ENCODE measurements around the gene TRIP12.
"Not testable (repeated sequence)": the region's sequence is repeated elsewhere in the genome, so short reads cannot be mapped to it uniquely, and the experiment has no call there.

The TRIP12 gene

GRCh38 chr2:229921892-229922448 lies at the start of gene TRIP12:
TRIP12 (minus strand) TSS chr2:229922009; CDS start chr2:229880079, 41,930 bp downstream.
- no peaks in the 10 kb centered on the region for H3K9me3 ChIP-seq (ENCODE audit: insufficient read depth, low read length)
- H2AFZ ChIP-seq (ENCODE audit: low read depth, low read length): peak within 1 kb of the TSS; percentile 94
- peaks cover 20% of the 10 kb centered on the region for H4K20me1 ChIP-seq (ENCODE audit: insufficient read depth, low read length)
- TF ChIP-seq CTCF (IDR thresholded peaks at IDR 0.05; ENCODE audit: low read depth, low read length) (no peak), EZH2phosphoT487 (IDR thresholded peaks at IDR 0.05; ENCODE audit: low read depth) (no peak)
- H3K79me2 ChIP-seq (ENCODE audit: low read length): peaks cover 43% of the 10 kb centered on the region
- H3K4me2 ChIP-seq (ENCODE audit: low read length): peak within 1 kb of the TSS; percentile 94
- H3K36me3 ChIP-seq (replicated peaks; ENCODE audit: low read depth, low read length): peaks cover 8% of the 10 kb centered on the region
- H3K27ac ChIP-seq (ENCODE audit: low read length): peak within 1 kb of the TSS; percentile 88
- peaks cover 9% of the 10 kb centered on the region; the same call in 1 of the 2 replicates for H3K4me1 ChIP-seq (ENCODE audit: low read length)
- peak within 1 kb of the TSS; percentile 98 for H3K9ac ChIP-seq (ENCODE audit: low read length)
- H3K27me3 ChIP-seq (ENCODE audit: low read depth, low read length): no peaks in the 10 kb centered on the region
- H3K4me3 ChIP-seq (ENCODE audit: low read length): peak within 1 kb of the TSS; percentile 98

GRCh38 chr2:229971298-229971790 lies 49.5 kb upstream of the TRIP12 start:
- no peaks in the 10 kb centered on the region for H4K20me1 ChIP-seq (ENCODE audit: insufficient read depth, low read length)
- no peaks in the 10 kb centered on the region for H3K27me3 ChIP-seq (ENCODE audit: low read depth, low read length)
- H3K4me3 ChIP-seq (ENCODE audit: low read length): no peak overlapping the region
- no peaks in the 10 kb centered on the region for H3K4me1 ChIP-seq (ENCODE audit: low read length)
- no peaks in the 10 kb centered on the region for H3K36me3 ChIP-seq (replicated peaks; ENCODE audit: low read depth, low read length)
- H2AFZ ChIP-seq (ENCODE audit: low read depth, low read length): no peak overlapping the region
- H3K27ac ChIP-seq (ENCODE audit: low read length): no peak overlapping the region
- no peak overlapping the region for H3K9ac ChIP-seq (ENCODE audit: low read length)
- no peaks in the 10 kb centered on the region for H3K9me3 ChIP-seq (ENCODE audit: insufficient read depth, low read length)
- H3K4me2 ChIP-seq (ENCODE audit: low read length): no peak overlapping the region
- TF ChIP-seq CTCF (IDR thresholded peaks at IDR 0.05; ENCODE audit: low read depth, low read length): no peak
- TF ChIP-seq EZH2phosphoT487 (IDR thresholded peaks at IDR 0.05; ENCODE audit: low read depth): no peak
- no peaks in the 10 kb centered on the region for H3K79me2 ChIP-seq (ENCODE audit: low read length)

- Histone ChIP-seq H3K27ac (ENCODE audit: low read length) (no peak overlapping the region), H3K4me3 (ENCODE audit: low read length) (no peak overlapping the region), H4K20me1 (ENCODE audit: insufficient read depth, low read length) (no peaks in the 10 kb centered on the region), H3K4me2 (ENCODE audit: low read length) (no peak overlapping the region), H3K36me3 (replicated peaks; ENCODE audit: low read depth, low read length) (no peaks in the 10 kb centered on the region), H2AFZ (ENCODE audit: low read depth, low read length) (no peak overlapping the region), H3K27me3 (ENCODE audit: low read depth, low read length) (no peaks in the 10 kb centered on the region), H3K9ac (ENCODE audit: low read length) (no peak overlapping the region), H3K4me1 (ENCODE audit: low read length) (no peaks in the 10 kb centered on the region), H3K79me2 (ENCODE audit: low read length) (no peaks in the 10 kb centered on the region), H3K9me3 (ENCODE audit: insufficient read depth, low read length) (no peaks in the 10 kb centered on the region)
- TF ChIP-seq EZH2phosphoT487 (IDR thresholded peaks at IDR 0.05; ENCODE audit: low read depth) (no peak), CTCF (IDR thresholded peaks at IDR 0.05; ENCODE audit: low read depth, low read length) (no peak)
These were observed 48.6 kb upstream of the TRIP12 start for GRCh38 chr2:229970406-229970805.

- H4K20me1 ChIP-seq (ENCODE audit: insufficient read depth, low read length): no peaks in the 10 kb centered on the region
- TF ChIP-seq EZH2phosphoT487 (IDR thresholded peaks at IDR 0.05; ENCODE audit: low read depth) (no peak), CTCF (IDR thresholded peaks at IDR 0.05; ENCODE audit: low read depth, low read length) (no peak)
These were observed 48.1 kb upstream of the TRIP12 start for GRCh38 chr2:229969921-229970320.

GRCh38 chr2:229963596-229963995 lies 41.8 kb upstream of the TRIP12 start:
- not testable (repeated sequence) for H4K20me1 ChIP-seq (ENCODE audit: insufficient read depth, low read length); H3K27ac ChIP-seq (ENCODE audit: low read length); H3K9ac ChIP-seq (ENCODE audit: low read length); H3K36me3 ChIP-seq (replicated peaks; ENCODE audit: low read depth, low read length); H3K4me3 ChIP-seq (ENCODE audit: low read length); H3K9me3 ChIP-seq (ENCODE audit: insufficient read depth, low read length); H3K4me2 ChIP-seq (ENCODE audit: low read length); H2AFZ ChIP-seq (ENCODE audit: low read depth, low read length); H3K27me3 ChIP-seq (ENCODE audit: low read depth, low read length); H3K4me1 ChIP-seq (ENCODE audit: low read length); H3K79me2 ChIP-seq (ENCODE audit: low read length)

More at GRCh38 chr2:229969921-229970320, 48.1 kb upstream of the TRIP12 start:
- Histone ChIP-seq H2AFZ (ENCODE audit: low read depth, low read length) (no peak overlapping the region), H3K9me3 (ENCODE audit: insufficient read depth, low read length) (no peaks in the 10 kb centered on the region), H3K4me1 (ENCODE audit: low read length) (no peaks in the 10 kb centered on the region), H3K79me2 (ENCODE audit: low read length) (no peaks in the 10 kb centered on the region), H3K4me2 (ENCODE audit: low read length) (no peak overlapping the region), H3K36me3 (replicated peaks; ENCODE audit: low read depth, low read length) (no peaks in the 10 kb centered on the region), H3K27me3 (ENCODE audit: low read depth, low read length) (no peaks in the 10 kb centered on the region), H3K4me3 (ENCODE audit: low read length) (no peak overlapping the region), H3K9ac (ENCODE audit: low read length) (no peak overlapping the region), H3K27ac (ENCODE audit: low read length) (no peak overlapping the region)

All from OCI-LY3 (cell line).